ENCODE data around the gene CTAG2. TPM values are rescaled to one million over a fixed set of nuclear protein-coding genes. Genes with fewer than 3 reads are reported as not detected.

The CTAG2 gene
- total and polyA plus RNA-seq, 10 donors: 0.10 to 7.9 (median 0.46) TPM; not detected in 7

GRCh38 chrX:154655786-154656185, 2.4 kb upstream of the CTAG2 start:
- H3K36me3 ChIP-seq: no peaks in the 10 kb centered on the region
- H3K27ac ChIP-seq: no peak overlapping the region
- no peaks in the 10 kb centered on the region for H3K9me3 ChIP-seq
- 80 to 97% (median 90%) methylated on average over 10 to 11 of the region's 11 CpGs for WGBS, 5 donors
- intact Hi-C loops (cut with DNase I; ENCODE audit: low total_unique reads): no loop called here
- H3K4me3 ChIP-seq: no peak overlapping the region
- TF ChIP-seq POLR2AphosphoS5 (IDR thresholded peaks at IDR 0.05) (no peak), POLR2A (IDR thresholded peaks at IDR 0.05) (no peak)
- TF ChIP-seq, protein P1, sequence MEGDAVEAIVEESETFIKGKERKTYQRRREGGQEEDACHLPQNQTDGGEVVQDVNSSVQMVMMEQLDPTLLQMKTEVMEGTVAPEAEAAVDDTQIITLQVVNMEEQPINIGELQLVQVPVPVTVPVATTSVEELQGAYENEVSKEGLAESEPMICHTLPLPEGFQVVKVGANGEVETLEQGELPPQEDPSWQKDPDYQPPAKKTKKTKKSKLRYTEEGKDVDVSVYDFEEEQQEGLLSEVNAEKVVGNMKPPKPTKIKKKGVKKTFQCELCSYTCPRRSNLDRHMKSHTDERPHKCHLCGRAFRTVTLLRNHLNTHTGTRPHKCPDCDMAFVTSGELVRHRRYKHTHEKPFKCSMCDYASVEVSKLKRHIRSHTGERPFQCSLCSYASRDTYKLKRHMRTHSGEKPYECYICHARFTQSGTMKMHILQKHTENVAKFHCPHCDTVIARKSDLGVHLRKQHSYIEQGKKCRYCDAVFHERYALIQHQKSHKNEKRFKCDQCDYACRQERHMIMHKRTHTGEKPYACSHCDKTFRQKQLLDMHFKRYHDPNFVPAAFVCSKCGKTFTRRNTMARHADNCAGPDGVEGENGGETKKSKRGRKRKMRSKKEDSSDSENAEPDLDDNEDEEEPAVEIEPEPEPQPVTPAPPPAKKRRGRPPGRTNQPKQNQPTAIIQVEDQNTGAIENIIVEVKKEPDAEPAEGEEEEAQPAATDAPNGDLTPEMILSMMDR (IDR thresholded peaks at IDR 0.05 in 8 of 11, conservative IDR thresholded peaks at IDR 0.05 in 3 of 11): no peak
- no peaks in the 10 kb centered on the region for H3K4me1 ChIP-seq
- no peaks in the 10 kb centered on the region for H3K27me3 ChIP-seq (replicated peaks in 1 of 7)
- peak; percentile 63 for DNase-seq

- no peak for DNase-seq
Observed at GRCh38 chrX:154655346-154655745, 2.0 kb upstream of the CTAG2 start.

DNA sequence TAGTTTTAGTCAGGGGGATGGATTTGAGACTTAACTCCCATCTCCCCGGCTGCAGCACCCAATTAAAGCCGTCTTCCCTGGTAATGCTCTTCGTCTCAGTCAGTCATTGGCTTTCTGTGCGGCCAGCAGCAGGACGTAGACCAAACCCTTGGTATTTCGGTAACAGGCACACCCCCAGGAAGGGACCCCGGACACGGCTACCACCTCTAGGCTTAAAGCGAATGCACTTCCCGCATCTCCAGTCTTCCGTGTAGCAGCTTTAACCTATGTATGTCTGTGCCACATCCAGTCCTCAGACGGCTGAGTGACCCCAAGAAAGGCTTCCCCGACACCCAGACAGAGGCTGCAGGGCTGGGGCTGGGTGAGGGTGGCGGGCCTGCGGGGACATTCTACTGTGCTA, 1.5 kb upstream of the CTAG2 start:
- Histone ChIP-seq H3K4me3 (no peak overlapping the region), H3K27ac (no peak overlapping the region), H3K27me3 (replicated peaks in 1 of 7) (no peaks in the 10 kb centered on the region), H3K4me1 (peaks cover 0 to under 1% (median 0%) of the 10 kb centered on the region in 6 donors), H3K9me3 (no peaks in the 10 kb centered on the region), H3K36me3 (no peaks in the 10 kb centered on the region)
- intact Hi-C loops (cut with DNase I; ENCODE audit: low total_unique reads): no loop called here
- WGBS, 5 donors: 78 to 95% (median 91%) methylated on average over 13 to 15 of the region's 15 CpGs
- DNase-seq: no peak
- TF ChIP-seq, protein P1 (IDR thresholded peaks at IDR 0.05 in 8 of 11, conservative IDR thresholded peaks at IDR 0.05 in 3 of 11): no peak
- TF ChIP-seq POLR2A (IDR thresholded peaks at IDR 0.05): no peak
- TF ChIP-seq POLR2AphosphoS5 (IDR thresholded peaks at IDR 0.05): no peak

More at GRCh38 chrX:154655346-154655745, 2.0 kb upstream of the CTAG2 start:
- WGBS, 5 donors: 76 to 86% (median 80%) methylated on average over 5 to 6 of the region's 6 CpGs
- TF ChIP-seq POLR2AphosphoS5 (IDR thresholded peaks at IDR 0.05): no peak
- no peak for TF ChIP-seq POLR2A (IDR thresholded peaks at IDR 0.05)
- TF ChIP-seq, protein P1 (IDR thresholded peaks at IDR 0.05 in 8 of 11, conservative IDR thresholded peaks at IDR 0.05 in 3 of 11): no peak
- Histone ChIP-seq H3K27me3 (replicated peaks in 1 of 7) (no peaks in the 10 kb centered on the region), H3K36me3 (no peaks in the 10 kb centered on the region), H3K27ac (no peak overlapping the region), H3K4me1 (no peaks in the 10 kb centered on the region), H3K9me3 (no peaks in the 10 kb centered on the region), H3K4me3 (no peak overlapping the region)
- intact Hi-C loops (cut with DNase I; ENCODE audit: low total_unique reads): no loop called here

GRCh38 chrX:154654372-154654771, 993 bp upstream of the CTAG2 start:
- H3K9me3 ChIP-seq: no peaks in the 10 kb centered on the region
- H3K4me1 ChIP-seq: peaks cover 0 to 5% (median 0%) of the 10 kb centered on the region in 6 donors
- no peak overlapping the region for H3K27ac ChIP-seq
- no peak overlapping the region for H3K4me3 ChIP-seq
- no peaks in the 10 kb centered on the region for H3K36me3 ChIP-seq
- WGBS, 5 donors: 63 to 78% (median 71%) methylated on average over 5 to 10 of the region's 10 CpGs
- no peaks in the 10 kb centered on the region for H3K27me3 ChIP-seq (replicated peaks in 1 of 7)
- TF ChIP-seq, protein P1 (IDR thresholded peaks at IDR 0.05 in 8 of 11, conservative IDR thresholded peaks at IDR 0.05 in 3 of 11): no peak
- no peak for TF ChIP-seq POLR2AphosphoS5 (IDR thresholded peaks at IDR 0.05)
- TF ChIP-seq POLR2A (IDR thresholded peaks at IDR 0.05): no peak
- intact Hi-C loops (cut with DNase I; ENCODE audit: low total_unique reads): no loop called here
- peak; percentile 70 for DNase-seq

Measured in spleen (tissue), 11 donors.